GM12874 (cell line): ENCODE measurements around the gene ASAP2.

ENCODE experiments used
- CTCF ChIP-seq: IDR thresholded peaks from 2 replicates; pipeline ENCODE4 v1.5.1; 2011; ENCODE audit warnings: low read depth, mild to moderate bottlenecking, control low read depth, low read length, moderate library complexity; ENCODE audit not compliant: insufficient read depth

The ASAP2 gene

GRCh38 chr2:9230051-9230802 lies 23.6 kb downstream of the ASAP2 start:
- no peak for TF ChIP-seq CTCF

GRCh38 chr2:9230881-9231280 lies 24.3 kb downstream of the ASAP2 start:
- no peak for TF ChIP-seq CTCF

- TF ChIP-seq CTCF, result no peak
Measured at GRCh38 chr2:9231291-9232165, 24.9 kb downstream of the ASAP2 start.

GRCh38 chr2:9232166-9232479 lies 25.5 kb downstream of the ASAP2 start:
- no peak for TF ChIP-seq CTCF

- TF ChIP-seq CTCF, result no peak
Measured at GRCh38 chr2:9232886-9233285, 26.3 kb downstream of the ASAP2 start.

- TF ChIP-seq CTCF, result no peak
Measured at GRCh38 chr2:9234680-9235146, 28.1 kb downstream of the ASAP2 start.

- TF ChIP-seq CTCF, result no peak
Measured at GRCh38 chr2:9235147-9236044, 28.8 kb downstream of the ASAP2 start.
